Activated naive CD8-positive, alpha-beta T cell (primary cell): ENCODE results near the gene MTG1.

Experiments used
- H3K27ac Mint-ChIP-seq: one replicate; pipeline ENCODE4 v1.8.0; 2021; ENCODE audit warnings: mixed read lengths
- H3K27me3 Mint-ChIP-seq: one replicate; pipeline ENCODE4 v1.8.0; 2021; ENCODE audit warnings: mixed read lengths
- H3K36me3 Mint-ChIP-seq: one replicate; pipeline ENCODE4 v1.8.0; 2021; ENCODE audit warnings: mixed read lengths
- H3K4me1 Mint-ChIP-seq: one replicate; pipeline ENCODE4 v1.8.0; 2021; ENCODE audit warnings: low read depth, mixed read lengths
- H3K4me3 Mint-ChIP-seq: one replicate; pipeline ENCODE4 v1.8.0; 2021; ENCODE audit warnings: mild to moderate bottlenecking, mixed read lengths
- H3K9me3 Mint-ChIP-seq: one replicate; pipeline ENCODE4 v1.8.0; 2021; ENCODE audit warnings: low read depth, mixed read lengths

The MTG1 gene

GRCh38 chr10:133394064-133394663 lies at the start of gene MTG1:
TSS of gene MTG1 (plus strand) at chr10:133394157. CDS start at chr10:133394221, 64 bp downstream.
- Mint-ChIP-seq H3K4me1 (peaks cover 46% of the 10 kb centered on the region), H3K36me3 (peaks cover 4% of the 10 kb centered on the region), H3K27me3 (no peaks in the 10 kb centered on the region), H3K9me3 (no peaks in the 10 kb centered on the region), H3K27ac (peak within 1 kb of the TSS; percentile 98), H3K4me3 (peak within 1 kb of the TSS; percentile 96)

GRCh38 chr10:133344236-133344635 lies 49.7 kb upstream of the MTG1 start:
- Mint-ChIP-seq H3K4me3 (no peak overlapping the region), H3K27me3 (peaks cover 23% of the 10 kb centered on the region), H3K27ac (no peak overlapping the region), H3K9me3 (no peaks in the 10 kb centered on the region), H3K4me1 (peaks cover 1% of the 10 kb centered on the region), H3K36me3 (no peaks in the 10 kb centered on the region)

GRCh38 chr10:133346413-133346812 lies 47.5 kb upstream of the MTG1 start:
- H3K27ac Mint-ChIP-seq: no peak overlapping the region

GRCh38 chr10:133347710-133348517 lies 46.0 kb upstream of the MTG1 start:
- Mint-ChIP-seq H3K27ac (no peak overlapping the region), H3K27me3 (peaks cover 19% of the 10 kb centered on the region), H3K4me3 (no peak overlapping the region), H3K4me1 (peaks cover 2% of the 10 kb centered on the region), H3K36me3 (no peaks in the 10 kb centered on the region), H3K9me3 (no peaks in the 10 kb centered on the region)

More at GRCh38 chr10:133346413-133346812, 47.5 kb upstream of the MTG1 start:
- peaks cover 23% of the 10 kb centered on the region for H3K27me3 Mint-ChIP-seq
- no peak overlapping the region for H3K4me3 Mint-ChIP-seq
- peaks cover 2% of the 10 kb centered on the region for H3K4me1 Mint-ChIP-seq
- no peaks in the 10 kb centered on the region for H3K9me3 Mint-ChIP-seq
- no peaks in the 10 kb centered on the region for H3K36me3 Mint-ChIP-seq

GRCh38 chr10:133349160-133349568 lies 44.8 kb upstream of the MTG1 start:
- no peaks in the 10 kb centered on the region for H3K36me3 Mint-ChIP-seq
- H3K4me3 Mint-ChIP-seq: no peak overlapping the region
- peaks cover 15% of the 10 kb centered on the region for H3K27me3 Mint-ChIP-seq
- no peaks in the 10 kb centered on the region for H3K9me3 Mint-ChIP-seq
- peak overlapping the region; percentile 52 for H3K27ac Mint-ChIP-seq
- peaks cover 2% of the 10 kb centered on the region for H3K4me1 Mint-ChIP-seq

GRCh38 chr10:133349577-133350011 lies 44.4 kb upstream of the MTG1 start:
- H3K36me3 Mint-ChIP-seq: no peaks in the 10 kb centered on the region
- no peaks in the 10 kb centered on the region for H3K9me3 Mint-ChIP-seq
- H3K4me3 Mint-ChIP-seq: no peak overlapping the region
- H3K4me1 Mint-ChIP-seq: peaks cover 2% of the 10 kb centered on the region
- peaks cover 15% of the 10 kb centered on the region for H3K27me3 Mint-ChIP-seq
- no peak overlapping the region for H3K27ac Mint-ChIP-seq

- peaks cover 2% of the 10 kb centered on the region for H3K4me1 Mint-ChIP-seq
- H3K27me3 Mint-ChIP-seq: peaks cover 9% of the 10 kb centered on the region
- no peak overlapping the region for H3K4me3 Mint-ChIP-seq
- no peak overlapping the region for H3K27ac Mint-ChIP-seq
- no peaks in the 10 kb centered on the region for H3K36me3 Mint-ChIP-seq
- H3K9me3 Mint-ChIP-seq: no peaks in the 10 kb centered on the region
Measured at GRCh38 chr10:133350283-133350949, 43.5 kb upstream of the MTG1 start.

- no peak overlapping the region for H3K4me3 Mint-ChIP-seq
- H3K36me3 Mint-ChIP-seq: no peaks in the 10 kb centered on the region
- no peaks in the 10 kb centered on the region for H3K9me3 Mint-ChIP-seq
- peaks cover 4% of the 10 kb centered on the region for H3K27me3 Mint-ChIP-seq
- H3K27ac Mint-ChIP-seq: no peak overlapping the region
- peaks cover 2% of the 10 kb centered on the region for H3K4me1 Mint-ChIP-seq
Measured at GRCh38 chr10:133350950-133351329, 43.0 kb upstream of the MTG1 start.

- Mint-ChIP-seq H3K27ac (no peak overlapping the region), H3K9me3 (no peaks in the 10 kb centered on the region), H3K36me3 (no peaks in the 10 kb centered on the region), H3K4me1 (peaks cover 5% of the 10 kb centered on the region), H3K4me3 (no peak overlapping the region), H3K27me3 (peaks cover 4% of the 10 kb centered on the region)
Measured at GRCh38 chr10:133351408-133352318, 42.3 kb upstream of the MTG1 start.

- H3K27ac Mint-ChIP-seq: no peak overlapping the region
Measured at GRCh38 chr10:133353202-133353959, 40.6 kb upstream of the MTG1 start.

GRCh38 chr10:133353988-133354605 lies 39.9 kb upstream of the MTG1 start:
- H3K4me3 Mint-ChIP-seq: no peak overlapping the region
- no peaks in the 10 kb centered on the region for H3K36me3 Mint-ChIP-seq
- H3K9me3 Mint-ChIP-seq: no peaks in the 10 kb centered on the region
- H3K4me1 Mint-ChIP-seq: peaks cover 5% of the 10 kb centered on the region
- no peak overlapping the region for H3K27ac Mint-ChIP-seq
- H3K27me3 Mint-ChIP-seq: peaks cover 2% of the 10 kb centered on the region

More at GRCh38 chr10:133353202-133353959, 40.6 kb upstream of the MTG1 start:
- H3K4me1 Mint-ChIP-seq: peaks cover 5% of the 10 kb centered on the region
- peaks cover 4% of the 10 kb centered on the region for H3K27me3 Mint-ChIP-seq
- no peaks in the 10 kb centered on the region for H3K36me3 Mint-ChIP-seq
- no peaks in the 10 kb centered on the region for H3K9me3 Mint-ChIP-seq
- no peak overlapping the region for H3K4me3 Mint-ChIP-seq

- no peak overlapping the region for H3K27ac Mint-ChIP-seq
- H3K4me3 Mint-ChIP-seq: no peak overlapping the region
- H3K4me1 Mint-ChIP-seq: peaks cover 3% of the 10 kb centered on the region
- H3K27me3 Mint-ChIP-seq: no peaks in the 10 kb centered on the region
- H3K9me3 Mint-ChIP-seq: no peaks in the 10 kb centered on the region
- H3K36me3 Mint-ChIP-seq: no peaks in the 10 kb centered on the region
Measured at GRCh38 chr10:133354672-133355240, 39.2 kb upstream of the MTG1 start.

- Mint-ChIP-seq H3K36me3 (no peaks in the 10 kb centered on the region), H3K27me3 (no peaks in the 10 kb centered on the region), H3K9me3 (no peaks in the 10 kb centered on the region), H3K27ac (no peak overlapping the region), H3K4me1 (peaks cover 3% of the 10 kb centered on the region), H3K4me3 (no peak overlapping the region)
Measured at GRCh38 chr10:133355266-133355665, 38.7 kb upstream of the MTG1 start.
